ENCODE measurements around the gene PCDHAC2. TPM values are rescaled to one million over a fixed set of nuclear protein-coding genes. Genes with fewer than 3 reads are reported as not detected.

The PCDHAC2 gene
- total RNA-seq, 1 experiment from 2014 or later: 12.6 TPM

DNA sequence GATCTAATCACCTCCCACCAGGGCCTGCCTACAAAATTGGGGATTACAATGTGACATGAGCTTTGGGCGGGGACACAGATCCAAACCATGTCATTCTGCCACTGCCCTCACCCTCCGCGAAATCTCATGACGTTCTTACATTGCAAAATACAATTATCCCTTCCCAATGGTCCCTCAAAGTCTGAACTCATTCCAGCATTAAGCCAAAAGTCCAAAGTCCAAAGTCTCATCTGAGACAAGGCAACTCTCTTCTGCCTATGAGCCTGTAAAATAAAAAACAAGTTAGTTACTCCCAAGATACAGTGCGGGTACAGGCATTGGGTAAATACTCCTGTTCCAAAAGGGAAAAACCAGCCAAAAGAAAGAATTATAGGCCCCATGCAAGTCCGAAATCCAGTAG lies 14.6 kb upstream of the PCDHAC2 start:
- CTCF ChIA-PET: interaction anchor here (1.1 kb wide), 1 partner anchor 15 kb away, joined by 3 read pairs; the partner anchor contains the start of gene PCDHAC2
- DNase-seq: no peak
- Mint-ChIP-seq H3K9me3 (ENCODE audit: low read depth, unreplicated experiment) (peaks cover 4% of the 10 kb centered on the region), H3K27ac (ENCODE audit: unreplicated experiment) (no peak overlapping the region), H3K36me3 (ENCODE audit: insufficient read depth, unreplicated experiment) (no peaks in the 10 kb centered on the region), H3K4me1 (ENCODE audit: low read depth, unreplicated experiment) (peaks cover 3% of the 10 kb centered on the region), H3K27me3 (ENCODE audit: unreplicated experiment) (no peaks in the 10 kb centered on the region), H3K4me3 (ENCODE audit: low read depth, unreplicated experiment) (no peak overlapping the region)
- TF ChIP-seq, protein P1, sequence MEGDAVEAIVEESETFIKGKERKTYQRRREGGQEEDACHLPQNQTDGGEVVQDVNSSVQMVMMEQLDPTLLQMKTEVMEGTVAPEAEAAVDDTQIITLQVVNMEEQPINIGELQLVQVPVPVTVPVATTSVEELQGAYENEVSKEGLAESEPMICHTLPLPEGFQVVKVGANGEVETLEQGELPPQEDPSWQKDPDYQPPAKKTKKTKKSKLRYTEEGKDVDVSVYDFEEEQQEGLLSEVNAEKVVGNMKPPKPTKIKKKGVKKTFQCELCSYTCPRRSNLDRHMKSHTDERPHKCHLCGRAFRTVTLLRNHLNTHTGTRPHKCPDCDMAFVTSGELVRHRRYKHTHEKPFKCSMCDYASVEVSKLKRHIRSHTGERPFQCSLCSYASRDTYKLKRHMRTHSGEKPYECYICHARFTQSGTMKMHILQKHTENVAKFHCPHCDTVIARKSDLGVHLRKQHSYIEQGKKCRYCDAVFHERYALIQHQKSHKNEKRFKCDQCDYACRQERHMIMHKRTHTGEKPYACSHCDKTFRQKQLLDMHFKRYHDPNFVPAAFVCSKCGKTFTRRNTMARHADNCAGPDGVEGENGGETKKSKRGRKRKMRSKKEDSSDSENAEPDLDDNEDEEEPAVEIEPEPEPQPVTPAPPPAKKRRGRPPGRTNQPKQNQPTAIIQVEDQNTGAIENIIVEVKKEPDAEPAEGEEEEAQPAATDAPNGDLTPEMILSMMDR (IDR thresholded peaks at IDR 0.05; ENCODE audit: unreplicated experiment): no peak
- intact Hi-C loops (cut with micrococcal nuclease; ENCODE audit: unreplicated experiment): no loop called here
- BruUV-seq (replicated peaks): no TSS peak

GRCh38 chr5:140953234-140953633 lies 13.0 kb upstream of the PCDHAC2 start:
- no TSS peak for BruUV-seq (replicated peaks)
- intact Hi-C loops (cut with micrococcal nuclease; ENCODE audit: unreplicated experiment): no loop called here
- Mint-ChIP-seq H3K27me3 (ENCODE audit: unreplicated experiment) (no peaks in the 10 kb centered on the region), H3K9me3 (ENCODE audit: low read depth, unreplicated experiment) (peaks cover 4% of the 10 kb centered on the region), H3K27ac (ENCODE audit: unreplicated experiment) (no peak overlapping the region), H3K4me1 (ENCODE audit: low read depth, unreplicated experiment) (no peaks in the 10 kb centered on the region), H3K4me3 (ENCODE audit: low read depth, unreplicated experiment) (no peak overlapping the region), H3K36me3 (ENCODE audit: insufficient read depth, unreplicated experiment) (no peaks in the 10 kb centered on the region)
- DNase-seq: no peak
- CTCF ChIA-PET: interaction anchor here (0.6 to 1.2 kb wide), 2 partner anchors 33 to 87 kb away, joined by 3 to 4 read pairs; no protein-coding TSS in a partner anchor
- TF ChIP-seq, protein P1 (IDR thresholded peaks at IDR 0.05; ENCODE audit: unreplicated experiment): no peak

DNA sequence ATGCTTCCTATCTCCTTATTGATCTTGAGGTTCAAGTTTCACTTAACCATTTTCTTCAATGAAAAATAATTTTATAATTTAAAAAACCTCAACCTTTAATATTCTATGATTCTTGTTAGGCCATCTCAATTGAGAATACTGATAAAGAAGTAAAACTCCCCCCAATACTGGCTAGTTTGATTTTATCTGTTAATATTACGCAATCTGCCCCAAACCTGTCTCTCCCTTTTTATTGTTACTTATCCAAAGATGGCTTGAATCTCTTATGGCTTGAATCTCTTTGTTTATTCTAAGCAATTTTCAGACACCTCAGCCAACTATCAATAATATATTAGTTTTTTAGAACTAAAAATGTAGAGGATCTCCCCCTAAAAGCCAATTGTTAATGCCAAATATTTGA lies 4.1 kb upstream of the PCDHAC2 start:
- intact Hi-C loops (cut with micrococcal nuclease; ENCODE audit: unreplicated experiment): no loop called here
- Mint-ChIP-seq H3K9me3 (ENCODE audit: low read depth, unreplicated experiment) (no peaks in the 10 kb centered on the region), H3K4me3 (ENCODE audit: low read depth, unreplicated experiment) (no peak overlapping the region), H3K4me1 (ENCODE audit: low read depth, unreplicated experiment) (peaks cover 10% of the 10 kb centered on the region), H3K27ac (ENCODE audit: unreplicated experiment) (no peak overlapping the region), H3K36me3 (ENCODE audit: insufficient read depth, unreplicated experiment) (peaks cover 16% of the 10 kb centered on the region), H3K27me3 (ENCODE audit: unreplicated experiment) (no peaks in the 10 kb centered on the region)
- DNase-seq: no peak
- BruUV-seq (replicated peaks): no TSS peak
- TF ChIP-seq, protein P1 (IDR thresholded peaks at IDR 0.05; ENCODE audit: unreplicated experiment): no peak
- CTCF ChIA-PET: no interaction called here

GRCh38 chr5:140964356-140964755 lies 1.9 kb upstream of the PCDHAC2 start:
- H3K27me3 Mint-ChIP-seq (ENCODE audit: unreplicated experiment): no peaks in the 10 kb centered on the region
- DNase-seq: no peak
- intact Hi-C loops (cut with micrococcal nuclease; ENCODE audit: unreplicated experiment): no loop called here
- CTCF ChIA-PET: no interaction called here
- H3K36me3 Mint-ChIP-seq (ENCODE audit: insufficient read depth, unreplicated experiment): peaks cover 17% of the 10 kb centered on the region
- TF ChIP-seq, protein P1 (IDR thresholded peaks at IDR 0.05; ENCODE audit: unreplicated experiment): no peak
- H3K9me3 Mint-ChIP-seq (ENCODE audit: low read depth, unreplicated experiment): no peaks in the 10 kb centered on the region
- H3K4me3 Mint-ChIP-seq (ENCODE audit: low read depth, unreplicated experiment): no peak overlapping the region
- H3K27ac Mint-ChIP-seq (ENCODE audit: unreplicated experiment): no peak overlapping the region
- peaks cover 28% of the 10 kb centered on the region for H3K4me1 Mint-ChIP-seq (ENCODE audit: low read depth, unreplicated experiment)
- no TSS peak for BruUV-seq (replicated peaks)
